H1 (cell line): Measurements from ENCODE around the gene CLIC2. TPM values are rescaled to one million over a fixed set of nuclear protein-coding genes. Genes with fewer than 3 reads are reported as not detected.

ENCODE experiments used
- CTCF ChIA-PET: fragments of 300-600 bp; sonication (Branson Sonifier 250); formaldehyde crosslinking; loops from one replicate; lab custom pipeline; 2021; ENCODE audit not compliant: partially characterized antibody; lab: Charles Lee
- POLR2A ChIA-PET: fragments of 300-600 bp; sonication (Branson Sonifier 250); formaldehyde crosslinking; loops from one replicate; lab custom pipeline; 2021; ENCODE audit warnings: inconsistent platforms; ENCODE audit not compliant: partially characterized antibody; lab: Charles Lee
- DNase-seq, 2 experiments: peaks; one replicate each; pipeline versions ENCODE4 v3.0.0 to v3.0.0-alpha.2; 2010 to 2022; ENCODE audit warnings: low spot score in 2 of 2, low read depth in 1 of 2, mixed read lengths in 1 of 2
- FAIRE-seq: peaks from 2 replicates; lab custom pipeline; 2011; peaks lifted over from hg19 to GRCh38; lab: Jason Lieb, UNC
- H2AFZ ChIP-seq: 2 replicates; pipeline ENCODE4 v1.8.1; 2012; ENCODE audit warnings: low read length, inconsistent platforms
- H2AK5ac ChIP-seq: 2 replicates; pipeline ENCODE4 v1.6.1; 2013; ENCODE audit warnings: low read depth, low read length
- H2BK120ac ChIP-seq: replicated peaks from 2 replicates; pipeline ENCODE3; 2013; ENCODE audit warnings: low read depth, low read length, inconsistent platforms
- H2BK12ac ChIP-seq: 2 replicates; pipeline ENCODE4 v1.6.1; 2013; ENCODE audit warnings: low read depth, low read length
- H2BK15ac ChIP-seq: 2 replicates; pipeline ENCODE4 v1.6.1; 2013; ENCODE audit warnings: low read length
- H2BK20ac ChIP-seq: 2 replicates; pipeline ENCODE4 v1.6.1; 2013; ENCODE audit warnings: low read length
- H2BK5ac ChIP-seq: 2 replicates; pipeline ENCODE4 v1.6.1; 2013; ENCODE audit warnings: low read depth, low read length
- H3K14ac ChIP-seq: 2 replicates; pipeline ENCODE4 v1.6.1; 2013; ENCODE audit warnings: inconsistent platforms; ENCODE audit not compliant: insufficient read length
- H3K18ac ChIP-seq: 2 replicates; pipeline ENCODE4 v1.6.1; 2013; ENCODE audit warnings: low read length; ENCODE audit errors: extremely low read depth
- H3K23ac ChIP-seq: 2 replicates; pipeline ENCODE4 v1.6.1; 2013; ENCODE audit warnings: inconsistent platforms; ENCODE audit not compliant: insufficient read length
- H3K23me2 ChIP-seq: 2 replicates; pipeline ENCODE4 v1.6.1; 2013; ENCODE audit warnings: low read depth, low read length
- H3K27ac ChIP-seq: 2 replicates; pipeline ENCODE4 v1.6.1; 2011; ENCODE audit warnings: low read depth, low read length, inconsistent platforms
- H3K27me3 ChIP-seq, 4 experiments: replicated peaks in 1 of 4; 1 replicate in 1 of 4; 2 replicates in 3 of 4; pipeline versions ENCODE4 v1.6.1 to v1.8.1; 2011 to 2013; ENCODE audit warnings: low read length in 3 of 4, mild to moderate bottlenecking in 3 of 4, inconsistent platforms in 2 of 4, mixed read lengths in 2 of 4, moderate library complexity in 1 of 4; ENCODE audit not compliant: control insufficient read depth in 3 of 4, insufficient read depth in 3 of 4; ENCODE audit errors: extremely low read depth in 1 of 4
- H3K36me3 ChIP-seq, 4 experiments: 2 replicates each; pipeline versions ENCODE4 v1.6.1 to v1.8.1; 2011 to 2013; ENCODE audit warnings: mild to moderate bottlenecking in 4 of 4, low read length in 3 of 4, moderate library complexity in 2 of 4, control low read depth in 1 of 4, inconsistent platforms in 1 of 4; ENCODE audit not compliant: insufficient read depth in 4 of 4, control insufficient read depth in 2 of 4
- H3K4ac ChIP-seq: replicated peaks from 2 replicates; pipeline ENCODE3; 2013; ENCODE audit warnings: low read length, low read depth, mixed read lengths, inconsistent platforms; ENCODE audit not compliant: insufficient read length
- H3K4me1 ChIP-seq, 4 experiments: replicated peaks in 1 of 4; 1 replicate in 1 of 4; 2 replicates in 3 of 4; pipeline versions ENCODE4 v1.6.1 to v1.8.1; 2011 to 2013; ENCODE audit warnings: low read length in 3 of 4, inconsistent platforms in 2 of 4, mixed read lengths in 1 of 4; ENCODE audit not compliant: insufficient read depth in 4 of 4, control insufficient read depth in 3 of 4
- H3K4me2 ChIP-seq, 2 experiments: 2 replicates each; pipeline versions ENCODE4 v1.6.1 to v1.8.1; 2011 to 2013; ENCODE audit warnings: low read depth in 2 of 2, low read length in 2 of 2, control low read depth in 1 of 2, inconsistent platforms in 1 of 2, mild to moderate bottlenecking in 1 of 2; ENCODE audit not compliant: insufficient read depth in 1 of 2
- H3K4me3 ChIP-seq, 4 experiments: fragments of 200-600, 300-600 bp in 1 of 4; sonication (generic), shearing (Covaris generic), sonication (Bioruptor Twin) in 1 of 4; 2 replicates each; pipeline versions ENCODE4 v1.5.1 to v1.8.1; 2011 to 2016; ENCODE audit warnings: low read length in 4 of 4, low read depth in 3 of 4, control low read depth in 2 of 4, inconsistent platforms in 2 of 4, mild to moderate bottlenecking in 2 of 4, mixed read lengths in 1 of 4, moderate library complexity in 1 of 4; ENCODE audit not compliant: insufficient read depth in 2 of 4; ENCODE audit errors: extremely low read depth in 1 of 4
- H3K56ac ChIP-seq: replicated peaks from 2 replicates; pipeline ENCODE3; 2013; ENCODE audit warnings: low read depth, mild to moderate bottlenecking, mixed read lengths, low read length, inconsistent platforms; ENCODE audit not compliant: insufficient read length
- H3K79me1 ChIP-seq: 2 replicates; pipeline ENCODE4 v1.6.1; 2013; ENCODE audit warnings: low read depth, low read length, control low read depth
- H3K79me2 ChIP-seq, 2 experiments: 2 replicates each; pipeline versions ENCODE4 v1.6.1 to v1.8.1; 2012 to 2013; ENCODE audit warnings: low read length in 2 of 2, mild to moderate bottlenecking in 2 of 2, inconsistent platforms in 1 of 2; ENCODE audit not compliant: insufficient read depth in 2 of 2, control insufficient read depth in 1 of 2
- H3K9ac ChIP-seq, 4 experiments: replicated peaks in 1 of 4; 1 replicate in 1 of 4; 2 replicates in 3 of 4; pipeline versions ENCODE4 v1.6.1 to v1.8.1; 2011 to 2013; ENCODE audit warnings: low read depth in 3 of 4, low read length in 3 of 4, control low read depth in 2 of 4, mild to moderate bottlenecking in 2 of 4, moderate library complexity in 2 of 4, inconsistent platforms in 1 of 4; ENCODE audit errors: extremely low read depth in 1 of 4
- H3K9me3 ChIP-seq, 2 experiments: 2 replicates each; pipeline versions ENCODE4 v1.6.1 to v1.8.1; 2012 to 2013; ENCODE audit warnings: mild to moderate bottlenecking in 2 of 2, moderate library complexity in 2 of 2, control low read depth in 1 of 2, inconsistent platforms in 1 of 2, low read depth in 1 of 2, low read length in 1 of 2, mixed read lengths in 1 of 2; ENCODE audit not compliant: insufficient read depth in 2 of 2
- H4K20me1 ChIP-seq, 2 experiments: replicated peaks in 1 of 2; 2 replicates each; pipeline versions ENCODE3 to v1.8.1; 2011 to 2013; ENCODE audit warnings: inconsistent platforms in 2 of 2, low read length in 2 of 2, mild to moderate bottlenecking in 1 of 2; ENCODE audit not compliant: insufficient read depth in 2 of 2, control insufficient read depth in 1 of 2
- H4K5ac ChIP-seq: 2 replicates; pipeline ENCODE4 v1.6.1; 2013; ENCODE audit warnings: low read length, low read depth, mixed read lengths, inconsistent platforms; ENCODE audit not compliant: insufficient read length
- H4K8ac ChIP-seq: 2 replicates; pipeline ENCODE4 v1.8.0; 2013; ENCODE audit warnings: mild to moderate bottlenecking, moderate library complexity, low read length, inconsistent platforms; ENCODE audit not compliant: insufficient read depth; ENCODE audit errors: extremely low read depth
- H4K91ac ChIP-seq: replicated peaks from 2 replicates; pipeline ENCODE3; 2013; ENCODE audit warnings: low read length, mixed read lengths, inconsistent platforms; ENCODE audit not compliant: insufficient read length
- ASH2L ChIP-seq: fragments of 200-600, 300-600 bp; sonication (generic); IDR thresholded peaks from one replicate; pipeline ENCODE4 v1.7.1; 2017; ENCODE audit warnings: low read length
- BRCA1 ChIP-seq: IDR thresholded peaks from 2 replicates; pipeline ENCODE4 v1.6.1; 2012; ENCODE audit warnings: low read depth, low read length, improper control_type of control experiment
- EZH2 ChIP-seq: fragments of 200-600 bp; sonication (generic); IDR thresholded peaks from 2 replicates; pipeline ENCODE4 v1.7.1; 2012; ENCODE audit warnings: low read depth, mild to moderate bottlenecking, moderate library complexity, low read length, inconsistent platforms; ENCODE audit not compliant: severe bottlenecking
- HDAC6 ChIP-seq: IDR thresholded peaks from one replicate; pipeline ENCODE4 v1.7.1; 2012; ENCODE audit warnings: low read depth, mild to moderate bottlenecking, inconsistent platforms, low read length, moderate library complexity
- JUN ChIP-seq: IDR thresholded peaks from 2 replicates; pipeline ENCODE4 v1.6.1; 2011; ENCODE audit warnings: low read depth, mild to moderate bottlenecking, improper control_type of control experiment, low read length
- KDM4A ChIP-seq: IDR thresholded peaks from one replicate; pipeline ENCODE4 v1.7.1; 2012; ENCODE audit warnings: low read depth, mild to moderate bottlenecking, moderate library complexity, low read length, inconsistent platforms; ENCODE audit not compliant: severe bottlenecking
- NANOG ChIP-seq: IDR thresholded peaks from 2 replicates; pipeline ENCODE4 v1.6.1; 2011; ENCODE audit warnings: low read length, low read depth, mild to moderate bottlenecking, inconsistent platforms; ENCODE audit not compliant: insufficient read depth, poor library complexity, severe bottlenecking
- SIN3A ChIP-seq, 2 experiments: IDR thresholded peaks in 1 of 2; conservative IDR thresholded peaks in 1 of 2; 2 replicates each; pipeline ENCODE4 v1.6.1; 2011 to 2012; ENCODE audit warnings: low read length in 2 of 2, improper control_type of control experiment in 1 of 2, low read depth in 1 of 2, mild to moderate bottlenecking in 1 of 2
- SIRT6 ChIP-seq: IDR thresholded peaks from one replicate; pipeline ENCODE4 v1.7.1; 2012; ENCODE audit warnings: low read length, inconsistent platforms
- TAF1 ChIP-seq: IDR thresholded peaks from 2 replicates; pipeline ENCODE4 v1.6.1; 2011; ENCODE audit warnings: mild to moderate bottlenecking, low read depth, low read length
- TBP ChIP-seq: IDR thresholded peaks from 2 replicates; pipeline ENCODE4 v1.6.1; 2011; ENCODE audit warnings: low read depth, low read length, improper control_type of control experiment
- ZNF274 ChIP-seq: IDR thresholded peaks from 2 replicates; pipeline ENCODE4 v1.7.0; 2012; ENCODE audit warnings: low read length, borderline replicate concordance; ENCODE audit errors: extremely low read depth
- WGBS, 2 experiments: shearing (Covaris generic) in 1 of 2; methylation state at CpG; one replicate each; pipeline versions ENCODE4 v1.1.6 to v1.1.7; 2013 to 2015; ENCODE audit warnings: low lambda C conversion rate in 2 of 2, mixed read lengths in 2 of 2, inconsistent platforms in 1 of 2, low coverage in 1 of 2, missing lambda C conversion rate in 1 of 2; ENCODE audit not compliant: insufficient replicate concordance in 2 of 2, insufficient coverage in 1 of 2, insufficient read length in 1 of 2; ENCODE audit errors: extremely low coverage in 1 of 2, missing lambda C conversion rate in 1 of 2; 5-methylcytosine and 5-hydroxymethylcytosine counted together
- polyA plus RNA-seq, 7 experiments: library from polyadenylated mRNA; depleted of rRNA in 3 of 7; stranded (reverse) in 5 of 7; unstranded in 2 of 7; fragments of >200 nt in 5 of 7; fragments of 200-250 nt in 2 of 7; gene quantifications; 1 replicate in 5 of 7; 2 replicates in 1 of 7; 4 replicates in 1 of 7; pipeline versions ENCODE4 v1.2.1 to v1.2.3, GENCODE V29; 2011 to 2013; ENCODE audit warnings: missing spikeins in 2 of 7, mixed read lengths in 2 of 7
- total RNA-seq: library from RNA; stranded (reverse); fragmentation: NEBNext Ultra II Directional; extraction: Animal tissue kit (Norgen Biotek cat#: 25700); gene quantifications from 2 replicates; pipeline ENCODE4 v1.2.1, GENCODE V29; 2021
- TF ChIP-seq, protein P1 (sequence below): IDR thresholded peaks from 2 replicates; pipeline ENCODE4 v1.6.1; 2012; ENCODE audit warnings: low read length, inconsistent platforms

Gene CLIC2
- total and polyA plus RNA-seq, 2 of the 8 experiments (the other 6 are each of a cell fraction or from before 2014, with no cell fraction given), result 0.08 to 0.61 TPM

DNA sequence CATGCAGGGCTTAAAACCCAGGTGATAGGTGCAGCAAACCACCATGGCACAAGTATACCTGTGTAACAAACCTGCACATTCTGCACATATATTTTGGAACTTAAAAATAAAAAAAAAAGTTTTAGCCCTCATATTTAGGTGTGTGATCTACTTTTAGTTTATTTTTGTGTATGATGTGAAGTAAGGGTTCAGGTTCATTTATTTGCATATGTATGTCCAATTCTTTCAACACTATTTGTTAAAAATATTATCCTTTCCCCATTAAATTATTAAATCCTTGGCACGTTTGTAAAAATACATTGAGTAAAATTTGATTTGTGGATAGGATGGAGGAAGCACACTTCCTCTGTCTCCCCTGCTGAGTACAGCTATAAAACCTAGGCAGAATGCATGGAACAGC, 83.0 kb downstream of the CLIC2 start:
- Histone ChIP-seq H3K9ac (no peak overlapping the region), H2BK15ac (no peak overlapping the region), H3K27ac (no peak overlapping the region), H3K23ac (no peak overlapping the region), H3K4me2 (no peak overlapping the region), H2BK120ac (no peak overlapping the region), H2AK5ac (no peak overlapping the region), H2BK20ac (no peak overlapping the region), H3K9me3 (no peaks in the 10 kb centered on the region), H3K4me3 (no peak overlapping the region), H3K27me3 (no peaks in the 10 kb centered on the region), H3K56ac (no peak overlapping the region), H3K4me1 (no peaks in the 10 kb centered on the region), H4K8ac (no peak overlapping the region), H3K36me3 (no peaks in the 10 kb centered on the region), H3K79me2 (no peaks in the 10 kb centered on the region), H3K14ac (no peak overlapping the region), H2BK5ac (no peak overlapping the region), H3K18ac (no peak overlapping the region), H3K4ac (no peak overlapping the region), H2AFZ (no peak overlapping the region), H4K91ac (no peak overlapping the region), H4K20me1 (no peaks in the 10 kb centered on the region), H3K79me1 (no peaks in the 10 kb centered on the region), H2BK12ac (no peak overlapping the region), H3K23me2 (no peaks in the 10 kb centered on the region), H4K5ac (no peak overlapping the region)
- CTCF ChIA-PET, result interaction anchor here (0.9 kb wide), 1 partner anchor 17 kb away, joined by 5 read pairs; no protein-coding TSS in a partner anchor
- POLR2A ChIA-PET, result interaction anchor here (2.9 kb wide), 1 partner anchor 13 kb away, joined by 8 read pairs; the partner anchor contains the start of gene RAB39B
- FAIRE-seq (no peak), DNase-seq (no peak)
- WGBS, 2 experiments, result 86% methylated on average over 1 of the region's 1 CpG; no CpG with 5 or more reads in 1 of the 2 experiments
- TF ChIP-seq ZNF274 (no peak), KDM4A (no peak), ASH2L (no peak), JUN (no peak), SIRT6 (no peak), SIN3A (conservative IDR thresholded peaks at IDR 0.05 in 1 of 2, IDR thresholded peaks at IDR 0.05 in 1 of 2; ENCODE audit: low read depth in 1 of 2, low read length in 2 of 2) (no peak), HDAC6 (no peak), TBP (no peak), BRCA1 (no peak), TAF1 (no peak), EZH2 (no peak), NANOG (no peak)
- TF ChIP-seq, protein P1, sequence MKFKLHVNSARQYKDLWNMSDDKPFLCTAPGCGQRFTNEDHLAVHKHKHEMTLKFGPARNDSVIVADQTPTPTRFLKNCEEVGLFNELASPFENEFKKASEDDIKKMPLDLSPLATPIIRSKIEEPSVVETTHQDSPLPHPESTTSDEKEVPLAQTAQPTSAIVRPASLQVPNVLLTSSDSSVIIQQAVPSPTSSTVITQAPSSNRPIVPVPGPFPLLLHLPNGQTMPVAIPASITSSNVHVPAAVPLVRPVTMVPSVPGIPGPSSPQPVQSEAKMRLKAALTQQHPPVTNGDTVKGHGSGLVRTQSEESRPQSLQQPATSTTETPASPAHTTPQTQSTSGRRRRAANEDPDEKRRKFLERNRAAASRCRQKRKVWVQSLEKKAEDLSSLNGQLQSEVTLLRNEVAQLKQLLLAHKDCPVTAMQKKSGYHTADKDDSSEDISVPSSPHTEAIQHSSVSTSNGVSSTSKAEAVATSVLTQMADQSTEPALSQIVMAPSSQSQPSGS, result no peak
